ENCODE results near the gene ZFAND2B.

- TF ChIP-seq POLR2A (IDR thresholded peaks at IDR 0.05; ENCODE audit: low read length), result no peak
- no peak for TF ChIP-seq GATA1 (IDR thresholded peaks at IDR 0.05; ENCODE audit: low read depth, low read length)
Observed at GRCh38 chr2:219225350-219225749, 18.8 kb downstream of the ZFAND2B start.

Data from erythroblast (primary cell).